Neural progenitor cell (in vitro differentiated cells): ENCODE results near the gene C3orf20. TPM values are rescaled to one million over a fixed set of nuclear protein-coding genes. Genes with fewer than 3 reads are reported as not detected.

Experiments used
- DNase-seq: peaks from one replicate; pipeline ENCODE4 v3.0.0-alpha.2; 2016; ENCODE audit warnings: low spot score
- H2AFZ ChIP-seq: fragments of 200-600 bp; sonication (generic); replicated peaks from 2 replicates; pipeline ENCODE4 v1.6.1; 2016; ENCODE audit warnings: antibody characterized with exemption
- H3F3A ChIP-seq: fragments of 200-600 bp; sonication (generic); 2 replicates; pipeline ENCODE4 v1.6.1; 2016; ENCODE audit warnings: antibody characterized with exemption, low read depth
- H3K27ac ChIP-seq: fragments of 200-600 bp; sonication (generic); 2 replicates; pipeline ENCODE4 v1.5.1; 2016; ENCODE audit warnings: mild to moderate bottlenecking
- H3K27me3 ChIP-seq: fragments of 200-600 bp; sonication (generic); 2 replicates; pipeline ENCODE4 v1.6.1; 2016; ENCODE audit warnings: mild to moderate bottlenecking, moderate library complexity
- H3K36me3 ChIP-seq: fragments of 200-600 bp; sonication (generic); 2 replicates; pipeline ENCODE4 v1.5.1; 2016
- H3K4me1 ChIP-seq: fragments of 200-600 bp; sonication (generic); 2 replicates; pipeline ENCODE4 v1.6.1; 2016; ENCODE audit warnings: mixed run types
- H3K4me2 ChIP-seq: fragments of 200-600 bp; sonication (generic); 2 replicates; pipeline ENCODE4 v1.6.1; 2016
- H3K4me3 ChIP-seq: fragments of 200-600 bp; sonication (generic); 2 replicates; pipeline ENCODE4 v1.5.1; 2016
- H3K79me2 ChIP-seq: fragments of 200-600 bp; sonication (generic); 2 replicates; pipeline ENCODE4 v1.6.1; 2016; ENCODE audit warnings: low read depth
- H3K9ac ChIP-seq: fragments of 200-600 bp; sonication (generic); 2 replicates; pipeline ENCODE4 v1.6.1; 2016
- H3K9me3 ChIP-seq: fragments of 200-600 bp; sonication (generic); 2 replicates; pipeline ENCODE4 v1.5.1; 2016; ENCODE audit warnings: low read depth
- H4K20me1 ChIP-seq: fragments of 200-600 bp; sonication (generic); 2 replicates; pipeline ENCODE4 v1.6.1; 2016; ENCODE audit warnings: low read depth
- H3K27ac Mint-ChIP-seq: 3 replicates; pipeline ENCODE4 v1.8.0; 2021; ENCODE audit warnings: mixed read lengths
- H3K27me3 Mint-ChIP-seq: 2 replicates; pipeline ENCODE4 v1.8.0; 2022; ENCODE audit warnings: low read depth, mild to moderate bottlenecking, inconsistent platforms, moderate library complexity, mixed read lengths; ENCODE audit not compliant: insufficient read depth
- H3K36me3 Mint-ChIP-seq: 3 replicates; pipeline ENCODE4 v1.8.0; 2021; ENCODE audit warnings: mixed read lengths
- H3K4me1 Mint-ChIP-seq: 3 replicates; pipeline ENCODE4 v1.8.0; 2021; ENCODE audit warnings: mixed read lengths
- H3K4me3 Mint-ChIP-seq: 3 replicates; pipeline ENCODE4 v1.8.0; 2021; ENCODE audit warnings: mild to moderate bottlenecking, moderate library complexity, mixed read lengths
- H3K9me3 Mint-ChIP-seq: 3 replicates; pipeline ENCODE4 v1.8.0; 2020; ENCODE audit warnings: mixed read lengths
- EZH2 ChIP-seq: fragments of 200-600 bp; sonication (generic); IDR thresholded peaks from 2 replicates; pipeline ENCODE4 v1.6.1; 2017; ENCODE audit warnings: antibody characterized with exemption, mild to moderate bottlenecking, moderate library complexity
- EZH2phosphoT487 ChIP-seq: fragments of 200-600 bp; sonication (generic); IDR thresholded peaks from 2 replicates; pipeline ENCODE4 v1.6.1; 2017; ENCODE audit warnings: antibody characterized with exemption
- total RNA-seq: library from RNA; depleted of rRNA; stranded (reverse); fragments of >200 nt; gene quantifications from 2 replicates; pipeline ENCODE4 v1.2.3, GENCODE V29; 2015; ENCODE audit warnings: low replicate concordance
- TF ChIP-seq, protein P1 (sequence below): fragments of 200-600 bp; sonication (generic); IDR thresholded peaks from 2 replicates; pipeline ENCODE4 v1.5.1; 2017; ENCODE audit warnings: antibody characterized with exemption, mild to moderate bottlenecking

Gene C3orf20
- total RNA-seq, 1 donor from 2014 or later, result not detected

DNA sequence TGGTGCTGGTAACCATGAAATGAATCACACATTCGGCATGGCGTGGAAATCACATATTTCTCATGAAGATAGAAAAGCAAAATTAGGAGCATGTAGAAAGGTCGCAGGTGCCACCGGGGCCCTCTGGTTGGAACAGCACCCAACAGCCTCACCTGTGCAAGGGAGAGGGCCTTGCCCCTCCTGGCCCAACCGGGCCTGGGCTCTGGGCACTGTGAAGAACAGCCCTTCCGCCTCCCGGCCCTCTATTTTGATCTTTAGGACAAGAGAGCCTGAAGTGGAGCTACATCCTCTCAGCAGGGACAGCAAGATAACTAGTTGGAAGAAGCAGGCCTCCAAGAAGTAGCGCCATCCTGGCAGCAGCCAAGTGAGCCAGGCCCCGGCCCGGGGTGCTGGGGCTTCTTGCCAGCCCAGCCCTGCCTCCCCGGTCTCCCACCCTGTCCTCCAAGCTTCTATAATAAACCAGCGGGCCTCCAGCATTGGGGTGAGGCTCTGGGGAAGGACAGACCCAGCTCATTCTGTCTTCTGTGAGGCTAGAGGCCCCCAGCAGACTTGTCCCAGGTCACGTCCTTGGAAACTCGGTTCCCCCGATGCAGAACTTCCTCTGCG, 97.7 kb downstream of the C3orf20 start:
- Histone ChIP-seq H3K9ac (no peak overlapping the region), H3F3A (no peaks in the 10 kb centered on the region), H4K20me1 (no peaks in the 10 kb centered on the region), H3K4me2 (no peak overlapping the region), H3K27ac (no peak overlapping the region), H3K4me3 (no peak overlapping the region), H3K4me1 (no peaks in the 10 kb centered on the region), H3K36me3 (no peaks in the 10 kb centered on the region), H3K27me3 (no peaks in the 10 kb centered on the region), H3K79me2 (no peaks in the 10 kb centered on the region), H3K9me3 (no peaks in the 10 kb centered on the region), H2AFZ (no peak overlapping the region)
- DNase-seq, result no peak
- TF ChIP-seq EZH2 (no peak), EZH2phosphoT487 (no peak)
- TF ChIP-seq, protein P1, sequence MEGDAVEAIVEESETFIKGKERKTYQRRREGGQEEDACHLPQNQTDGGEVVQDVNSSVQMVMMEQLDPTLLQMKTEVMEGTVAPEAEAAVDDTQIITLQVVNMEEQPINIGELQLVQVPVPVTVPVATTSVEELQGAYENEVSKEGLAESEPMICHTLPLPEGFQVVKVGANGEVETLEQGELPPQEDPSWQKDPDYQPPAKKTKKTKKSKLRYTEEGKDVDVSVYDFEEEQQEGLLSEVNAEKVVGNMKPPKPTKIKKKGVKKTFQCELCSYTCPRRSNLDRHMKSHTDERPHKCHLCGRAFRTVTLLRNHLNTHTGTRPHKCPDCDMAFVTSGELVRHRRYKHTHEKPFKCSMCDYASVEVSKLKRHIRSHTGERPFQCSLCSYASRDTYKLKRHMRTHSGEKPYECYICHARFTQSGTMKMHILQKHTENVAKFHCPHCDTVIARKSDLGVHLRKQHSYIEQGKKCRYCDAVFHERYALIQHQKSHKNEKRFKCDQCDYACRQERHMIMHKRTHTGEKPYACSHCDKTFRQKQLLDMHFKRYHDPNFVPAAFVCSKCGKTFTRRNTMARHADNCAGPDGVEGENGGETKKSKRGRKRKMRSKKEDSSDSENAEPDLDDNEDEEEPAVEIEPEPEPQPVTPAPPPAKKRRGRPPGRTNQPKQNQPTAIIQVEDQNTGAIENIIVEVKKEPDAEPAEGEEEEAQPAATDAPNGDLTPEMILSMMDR, result no peak
- Mint-ChIP-seq H3K27me3 (peaks cover 10% of the 10 kb centered on the region), H3K4me3 (no peak overlapping the region), H3K36me3 (no peaks in the 10 kb centered on the region), H3K4me1 (peaks cover 5% of the 10 kb centered on the region), H3K27ac (no peak overlapping the region), H3K9me3 (no peaks in the 10 kb centered on the region)

DNA sequence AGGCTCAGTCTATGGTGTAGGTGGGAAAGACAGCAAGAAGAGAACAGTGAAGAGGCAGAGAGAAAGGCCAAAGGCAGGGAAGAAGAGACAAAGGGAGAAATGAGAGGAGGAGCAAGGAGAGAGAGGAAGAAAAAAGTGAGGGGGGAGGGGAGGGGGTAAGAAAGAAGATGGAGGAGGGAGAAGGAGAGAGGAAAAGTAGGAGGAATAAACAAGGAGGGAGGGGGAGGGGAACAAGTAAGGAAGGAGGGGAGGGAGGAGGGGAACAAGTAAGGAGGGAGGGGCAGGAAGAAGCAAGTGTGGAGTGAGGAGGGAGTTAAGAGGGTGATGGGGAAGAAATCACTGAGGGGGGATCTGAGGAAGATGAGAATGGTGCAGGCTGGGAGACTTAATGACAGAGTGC, 98.3 kb downstream of the C3orf20 start:
- Mint-ChIP-seq H3K4me3 (no peak overlapping the region), H3K27me3 (peaks cover 10% of the 10 kb centered on the region), H3K4me1 (peaks cover 5% of the 10 kb centered on the region), H3K36me3 (no peaks in the 10 kb centered on the region), H3K27ac (no peak overlapping the region), H3K9me3 (no peaks in the 10 kb centered on the region)
- H3K4me3 ChIP-seq, result no peak overlapping the region
- H3K36me3 ChIP-seq, result no peaks in the 10 kb centered on the region
- no peak overlapping the region for H2AFZ ChIP-seq
- no peak for DNase-seq
- H3K4me2 ChIP-seq, result no peak overlapping the region
- no peaks in the 10 kb centered on the region for H3F3A ChIP-seq
- H3K9ac ChIP-seq, result no peak overlapping the region
- no peaks in the 10 kb centered on the region for H4K20me1 ChIP-seq
- no peaks in the 10 kb centered on the region for H3K27me3 ChIP-seq
- no peaks in the 10 kb centered on the region for H3K9me3 ChIP-seq
- H3K79me2 ChIP-seq, result no peaks in the 10 kb centered on the region
- H3K27ac ChIP-seq, result no peak overlapping the region
- TF ChIP-seq, protein P1, result no peak
- no peak for TF ChIP-seq EZH2phosphoT487
- TF ChIP-seq EZH2, result no peak
- H3K4me1 ChIP-seq, result no peaks in the 10 kb centered on the region

DNA sequence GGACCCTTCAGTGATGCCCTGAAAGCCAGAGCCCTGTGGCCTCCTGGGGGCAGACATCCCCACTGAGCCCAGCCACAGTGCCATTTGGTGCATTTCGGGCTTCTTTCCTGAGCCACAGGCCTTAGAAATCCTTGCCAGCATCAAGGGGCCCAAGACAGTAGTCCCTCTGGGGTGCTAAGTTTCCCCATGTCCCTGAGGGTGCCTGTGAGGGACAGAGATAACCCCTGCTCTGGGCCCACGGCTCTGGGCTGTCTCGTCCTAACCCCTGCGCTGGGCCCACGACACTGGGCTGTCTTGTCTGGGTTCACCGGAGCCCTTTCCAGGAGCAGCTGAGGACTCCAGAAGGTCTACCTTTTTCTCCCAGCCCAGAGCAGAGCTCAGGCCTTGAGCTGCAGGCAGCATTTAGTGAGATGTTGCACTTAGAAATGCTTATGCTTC, 98.8 kb downstream of the C3orf20 start:
- H3K9ac ChIP-seq, result no peak overlapping the region
- no peak for DNase-seq

More for the DNA sequence above, 98.8 kb downstream of the C3orf20 start:
- H3K9me3 Mint-ChIP-seq, result peaks cover 1% of the 10 kb centered on the region
- Histone ChIP-seq H3K36me3 (no peaks in the 10 kb centered on the region), H3K4me2 (no peak overlapping the region), H3K79me2 (no peaks in the 10 kb centered on the region), H3K27ac (no peak overlapping the region), H3F3A (no peaks in the 10 kb centered on the region), H2AFZ (no peak overlapping the region), H3K9me3 (peaks cover under 1% of the 10 kb centered on the region), H3K4me1 (no peaks in the 10 kb centered on the region), H3K4me3 (no peak overlapping the region), H3K27me3 (no peaks in the 10 kb centered on the region), H4K20me1 (no peaks in the 10 kb centered on the region)
- TF ChIP-seq EZH2 (no peak), EZH2phosphoT487 (no peak)
- TF ChIP-seq, protein P1, result no peak
- peaks cover 7% of the 10 kb centered on the region for H3K27me3 Mint-ChIP-seq
- no peak overlapping the region for H3K27ac Mint-ChIP-seq
- H3K4me1 Mint-ChIP-seq, result peaks cover 5% of the 10 kb centered on the region
- H3K36me3 Mint-ChIP-seq, result no peaks in the 10 kb centered on the region
- no peak overlapping the region for H3K4me3 Mint-ChIP-seq
